ENCODE data around the gene NLRC5.

- TF ChIP-seq EZH2phosphoT487 (IDR thresholded peaks at IDR 0.05) (no peak), EZH2 (IDR thresholded peaks at IDR 0.05) (no peak)
- TF ChIP-seq, protein P1, sequence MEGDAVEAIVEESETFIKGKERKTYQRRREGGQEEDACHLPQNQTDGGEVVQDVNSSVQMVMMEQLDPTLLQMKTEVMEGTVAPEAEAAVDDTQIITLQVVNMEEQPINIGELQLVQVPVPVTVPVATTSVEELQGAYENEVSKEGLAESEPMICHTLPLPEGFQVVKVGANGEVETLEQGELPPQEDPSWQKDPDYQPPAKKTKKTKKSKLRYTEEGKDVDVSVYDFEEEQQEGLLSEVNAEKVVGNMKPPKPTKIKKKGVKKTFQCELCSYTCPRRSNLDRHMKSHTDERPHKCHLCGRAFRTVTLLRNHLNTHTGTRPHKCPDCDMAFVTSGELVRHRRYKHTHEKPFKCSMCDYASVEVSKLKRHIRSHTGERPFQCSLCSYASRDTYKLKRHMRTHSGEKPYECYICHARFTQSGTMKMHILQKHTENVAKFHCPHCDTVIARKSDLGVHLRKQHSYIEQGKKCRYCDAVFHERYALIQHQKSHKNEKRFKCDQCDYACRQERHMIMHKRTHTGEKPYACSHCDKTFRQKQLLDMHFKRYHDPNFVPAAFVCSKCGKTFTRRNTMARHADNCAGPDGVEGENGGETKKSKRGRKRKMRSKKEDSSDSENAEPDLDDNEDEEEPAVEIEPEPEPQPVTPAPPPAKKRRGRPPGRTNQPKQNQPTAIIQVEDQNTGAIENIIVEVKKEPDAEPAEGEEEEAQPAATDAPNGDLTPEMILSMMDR (IDR thresholded peaks at IDR 0.05) = no peak
Measured at GRCh38 chr16:57009643-57010170, 20.4 kb downstream of the NLRC5 start.

Measured in neural progenitor cell (in vitro differentiated cells).